ENCODE results near the gene ZBTB46.

The ZBTB46 gene

DNA sequence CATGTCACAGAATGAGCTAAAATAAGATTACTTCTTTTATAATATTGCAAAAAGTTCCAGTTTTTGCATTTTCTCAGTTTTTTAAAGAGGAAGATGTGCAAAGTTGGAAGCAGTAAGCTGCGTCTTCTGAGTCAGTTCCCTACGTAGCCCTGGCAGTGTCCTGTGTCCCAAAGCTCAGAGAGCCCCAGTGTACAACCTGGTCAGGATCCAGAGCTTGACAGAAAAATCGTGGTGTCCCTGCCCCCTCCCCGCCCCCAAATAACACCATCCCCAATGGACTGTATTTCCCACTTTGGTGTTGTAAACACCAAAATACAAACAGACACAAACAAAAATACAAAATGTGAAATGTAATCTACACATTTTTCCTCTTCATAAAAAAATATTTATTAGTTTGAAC is 86.9 kb downstream of the ZBTB46 start:
- no peak for DNase-seq

DNA sequence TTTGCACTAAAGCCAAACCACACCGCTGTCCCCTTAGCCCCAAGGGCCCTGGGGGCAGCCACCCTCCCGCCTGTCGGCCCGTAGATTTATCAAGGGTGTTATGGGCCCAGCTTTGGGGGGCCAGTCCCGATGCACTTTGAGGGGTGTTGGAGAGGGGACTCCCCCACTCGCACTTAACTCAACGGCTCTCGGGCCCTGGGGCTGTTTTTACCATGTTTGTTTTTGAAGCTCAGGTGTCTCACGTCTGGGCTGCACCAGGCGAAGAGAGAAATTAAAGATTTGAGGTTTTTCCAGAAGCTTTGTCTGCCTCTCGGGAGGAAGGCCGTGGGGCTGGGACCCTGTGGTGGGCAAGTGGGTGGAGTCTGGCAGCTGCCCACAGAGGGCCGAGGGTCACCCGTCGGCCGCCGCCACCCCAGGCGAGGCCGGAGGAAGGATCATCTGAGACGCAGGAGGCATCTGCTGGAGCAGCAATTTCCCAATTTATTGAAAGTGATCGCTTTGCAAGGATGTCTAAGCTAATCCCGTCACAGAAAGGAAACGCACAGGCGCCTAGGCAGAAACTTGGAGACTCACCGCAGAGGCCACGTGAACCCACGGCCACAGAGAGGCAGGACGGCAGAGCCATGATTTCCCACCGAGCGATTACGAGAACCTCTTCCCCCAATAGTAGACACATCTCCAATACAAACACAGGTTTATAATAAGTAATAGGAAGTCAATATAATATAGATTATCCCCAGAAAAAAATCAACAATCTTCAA is 87.7 kb downstream of the ZBTB46 start:
- no peak for DNase-seq

DNA sequence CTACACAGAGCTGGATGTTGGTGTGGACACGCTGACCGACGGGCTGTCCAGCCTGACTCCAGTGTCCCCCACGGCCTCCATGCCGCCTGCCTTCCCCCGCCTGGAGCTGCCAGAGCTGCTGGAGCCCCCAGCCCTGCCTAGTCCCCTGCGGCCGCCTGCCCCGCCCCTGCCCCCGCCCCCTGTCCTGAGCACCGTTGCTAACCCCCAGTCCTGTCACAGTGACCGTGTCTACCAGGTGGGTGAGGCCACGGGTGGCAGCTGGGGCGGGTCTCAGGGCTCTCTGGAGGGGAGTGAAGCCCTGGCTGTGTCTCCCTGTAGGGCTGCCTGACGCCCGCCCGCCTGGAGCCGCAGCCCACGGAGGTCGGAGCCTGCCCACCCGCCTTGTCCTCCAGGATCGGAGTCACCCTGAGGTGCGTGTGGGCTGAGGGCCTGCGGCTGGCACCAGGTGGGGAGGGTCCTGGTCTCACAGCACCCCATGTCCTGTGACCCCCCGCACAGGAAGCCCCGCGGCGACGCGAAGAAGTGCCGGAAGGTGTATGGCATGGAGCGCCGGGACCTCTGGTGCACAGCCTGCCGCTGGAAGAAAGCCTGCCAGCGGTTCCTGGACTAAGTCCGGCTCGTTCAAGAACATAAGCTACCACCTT is 88.6 kb downstream of the ZBTB46 start:
- DNase-seq, result no peak

DNA sequence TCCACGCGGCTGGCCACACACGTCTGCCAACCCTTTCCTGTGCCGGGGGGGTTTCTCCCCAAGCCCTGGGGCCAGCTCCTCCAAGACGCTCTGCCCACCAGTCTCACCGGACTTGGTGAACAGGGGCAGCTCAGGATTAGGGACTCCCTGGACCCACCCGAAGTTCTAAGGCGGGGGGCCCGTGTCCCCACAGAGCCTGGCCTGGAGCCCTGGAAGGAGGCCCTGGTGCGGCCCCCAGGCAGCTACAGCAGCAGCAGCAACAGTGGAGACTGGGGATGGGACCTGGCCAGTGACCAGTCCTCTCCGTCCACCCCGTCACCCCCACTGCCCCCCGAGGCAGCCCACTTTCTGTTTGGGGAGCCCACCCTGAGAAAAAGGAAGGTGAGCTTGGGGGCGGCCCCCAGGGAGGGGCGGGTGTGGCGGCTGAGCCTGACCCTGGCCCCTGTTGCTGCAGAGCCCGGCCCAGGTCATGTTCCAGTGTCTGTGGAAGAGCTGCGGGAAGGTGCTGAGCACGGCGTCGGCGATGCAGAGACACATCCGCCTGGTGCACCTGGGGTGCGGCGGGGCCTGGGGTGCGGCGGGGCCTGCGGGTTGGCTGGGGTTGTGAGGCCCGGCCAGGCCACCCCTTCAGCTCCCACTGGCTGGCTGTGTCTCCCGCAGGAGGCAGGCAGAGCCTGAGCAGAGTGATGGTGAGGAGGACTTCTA is 89.2 kb downstream of the ZBTB46 start:
- DNase-seq, result no peak

DNA sequence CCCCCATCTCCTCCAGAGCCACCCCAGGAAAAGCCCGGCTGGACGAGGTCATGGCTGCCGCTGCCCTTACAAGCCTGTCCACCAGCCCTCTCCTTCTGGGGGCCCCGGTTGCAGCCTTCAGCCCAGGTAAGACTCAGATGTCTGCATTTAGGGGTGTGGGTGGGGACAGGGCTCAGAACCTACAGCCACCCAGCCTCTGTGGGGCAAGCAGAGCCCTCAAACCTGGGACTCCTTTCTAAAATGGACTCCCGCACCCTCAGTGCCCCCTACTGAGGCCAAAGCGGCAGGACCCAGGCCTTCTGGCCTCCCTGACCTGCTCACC is 89.7 kb downstream of the ZBTB46 start:
- DNase-seq, result no peak

DNA sequence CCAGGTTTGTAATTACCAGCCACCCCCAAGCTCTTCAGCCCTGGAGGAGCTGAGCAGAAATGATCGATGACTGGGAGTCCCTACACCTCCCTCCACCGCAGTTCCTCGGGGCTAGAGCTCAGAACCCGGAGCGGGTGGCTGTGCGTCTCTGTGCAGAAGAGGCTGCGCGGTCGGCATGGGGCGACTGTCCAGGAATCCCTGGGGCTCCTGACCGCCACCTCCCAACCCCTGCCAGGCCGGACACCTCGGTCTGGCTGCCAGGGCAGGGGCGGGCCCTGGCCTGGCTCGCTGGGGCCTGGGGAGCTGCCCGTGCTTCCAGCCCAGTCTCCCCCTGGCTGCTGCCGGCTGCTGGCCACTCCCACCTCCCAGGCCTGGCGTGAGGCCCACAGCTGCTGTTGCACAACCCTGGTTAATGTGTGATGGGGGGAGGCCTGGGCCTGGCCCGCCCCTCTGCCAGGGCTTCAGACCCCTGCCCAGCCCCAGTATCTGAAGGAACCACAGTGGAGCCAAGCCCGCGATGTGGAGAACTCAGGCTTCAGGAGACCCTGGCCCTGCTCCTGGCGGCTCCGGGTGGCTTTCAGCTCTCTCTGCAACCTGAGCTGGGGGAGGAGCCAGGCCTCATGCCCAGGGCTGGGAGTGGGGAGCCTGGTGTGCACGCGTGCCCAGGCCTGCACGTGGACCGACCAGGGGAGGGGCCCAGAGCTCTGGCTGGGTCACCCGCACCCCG is 90.3 kb downstream of the ZBTB46 start:
- DNase-seq, result no peak

DNA sequence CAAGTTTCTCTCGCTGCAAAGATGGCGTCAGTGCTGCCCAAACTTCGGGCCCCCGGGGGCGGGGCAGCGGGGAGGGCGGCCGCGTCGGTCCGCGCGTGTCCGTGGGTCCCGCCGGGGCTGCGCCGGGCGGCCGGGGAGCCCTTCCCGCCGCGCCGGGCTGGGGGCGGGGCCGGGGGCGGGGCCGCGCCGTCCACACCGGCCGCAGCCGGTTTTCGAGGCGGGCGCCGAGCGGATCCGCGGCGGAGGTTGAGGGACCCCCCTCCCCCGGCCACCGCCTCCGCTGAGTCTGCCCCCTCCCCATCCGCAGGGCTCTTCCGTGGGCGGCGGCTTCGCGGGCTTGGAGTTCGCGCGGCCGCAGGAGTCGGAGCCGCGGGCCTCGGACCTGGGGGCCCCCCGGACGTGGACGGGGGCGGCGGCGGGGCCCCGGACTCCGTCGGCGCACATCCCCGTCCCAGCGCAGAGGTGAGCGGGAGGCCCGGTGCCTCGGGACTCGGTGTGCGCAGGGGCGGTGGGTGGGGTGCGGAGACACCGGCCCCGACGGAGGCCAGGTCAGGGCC is 90.9 kb downstream of the ZBTB46 start:
- no peak for DNase-seq

DNA sequence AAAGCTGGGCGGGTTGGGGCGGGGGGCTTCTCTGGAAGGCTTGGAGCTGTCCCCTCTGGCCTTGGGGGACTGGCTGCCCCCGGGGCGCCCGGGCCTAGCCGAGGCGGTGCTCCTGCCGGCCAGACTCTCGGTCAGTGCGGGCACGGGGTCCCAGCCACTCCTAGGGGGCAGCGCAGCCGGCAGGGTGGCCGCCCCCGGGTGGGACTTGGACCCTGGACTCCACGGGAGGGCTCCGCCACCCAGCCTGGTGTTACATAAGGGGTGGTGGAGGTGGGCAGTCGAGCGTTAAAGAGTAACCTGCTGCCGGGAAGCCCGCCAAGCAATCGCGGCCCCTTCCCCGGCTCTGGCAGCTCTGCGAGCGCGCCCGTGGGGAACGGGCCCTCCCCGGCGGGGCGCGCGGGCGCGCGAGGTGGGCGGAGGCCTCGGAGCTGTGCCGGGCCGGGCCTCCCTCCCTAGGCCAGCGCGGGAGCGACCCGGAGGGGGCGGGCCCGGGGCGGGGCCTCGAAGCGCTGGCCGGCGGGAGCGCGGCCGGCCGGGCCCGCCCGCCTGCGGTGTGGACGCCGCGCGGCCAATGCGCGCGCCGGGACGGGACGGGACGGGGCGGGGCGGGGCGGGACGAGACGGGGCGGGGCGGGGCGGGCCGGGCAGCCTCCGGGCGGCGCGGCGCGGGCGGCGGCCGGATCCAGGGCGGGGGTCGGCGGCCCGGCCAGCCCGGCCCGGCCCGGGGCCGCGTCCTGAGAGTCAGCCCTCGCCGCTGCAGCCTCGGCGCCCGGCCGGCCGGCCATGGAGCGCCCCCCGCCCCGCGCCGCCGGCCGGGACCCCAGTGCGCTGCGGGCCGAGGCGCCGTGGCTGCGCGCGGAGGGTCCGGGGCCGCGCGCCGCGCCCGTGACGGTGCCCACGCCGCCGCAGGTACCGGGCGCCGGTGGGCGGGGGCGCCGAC is 91.7 kb downstream of the ZBTB46 start, which contains the start of gene SLC2A4RG:
TSS of gene SLC2A4RG (plus strand) at position 647 of the 940 bp plus-strand sequence. CDS start at position 784, 137 bp downstream.
- no peak for DNase-seq

DNA sequence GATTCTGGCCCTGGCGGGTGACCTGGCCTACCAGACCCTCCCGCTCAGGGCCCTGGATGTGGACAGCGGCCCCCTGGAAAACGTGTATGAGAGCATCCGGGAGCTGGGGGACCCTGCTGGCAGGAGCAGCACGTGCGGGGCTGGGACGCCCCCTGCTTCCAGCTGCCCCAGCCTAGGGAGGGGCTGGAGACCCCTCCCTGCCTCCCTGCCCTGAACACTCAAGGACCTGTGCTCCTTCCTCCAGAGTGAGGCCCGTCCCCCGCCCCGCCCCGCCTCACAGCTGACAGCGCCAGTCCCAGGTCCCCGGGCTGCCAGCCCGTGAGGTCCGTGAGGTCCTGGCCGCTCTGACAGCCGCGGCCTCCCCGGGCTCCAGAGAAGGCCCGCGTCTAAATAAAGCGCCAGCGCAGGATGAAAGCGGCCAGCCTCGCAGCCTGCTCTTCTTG is 92.4 kb downstream of the ZBTB46 start:
- no peak for DNase-seq

DNA sequence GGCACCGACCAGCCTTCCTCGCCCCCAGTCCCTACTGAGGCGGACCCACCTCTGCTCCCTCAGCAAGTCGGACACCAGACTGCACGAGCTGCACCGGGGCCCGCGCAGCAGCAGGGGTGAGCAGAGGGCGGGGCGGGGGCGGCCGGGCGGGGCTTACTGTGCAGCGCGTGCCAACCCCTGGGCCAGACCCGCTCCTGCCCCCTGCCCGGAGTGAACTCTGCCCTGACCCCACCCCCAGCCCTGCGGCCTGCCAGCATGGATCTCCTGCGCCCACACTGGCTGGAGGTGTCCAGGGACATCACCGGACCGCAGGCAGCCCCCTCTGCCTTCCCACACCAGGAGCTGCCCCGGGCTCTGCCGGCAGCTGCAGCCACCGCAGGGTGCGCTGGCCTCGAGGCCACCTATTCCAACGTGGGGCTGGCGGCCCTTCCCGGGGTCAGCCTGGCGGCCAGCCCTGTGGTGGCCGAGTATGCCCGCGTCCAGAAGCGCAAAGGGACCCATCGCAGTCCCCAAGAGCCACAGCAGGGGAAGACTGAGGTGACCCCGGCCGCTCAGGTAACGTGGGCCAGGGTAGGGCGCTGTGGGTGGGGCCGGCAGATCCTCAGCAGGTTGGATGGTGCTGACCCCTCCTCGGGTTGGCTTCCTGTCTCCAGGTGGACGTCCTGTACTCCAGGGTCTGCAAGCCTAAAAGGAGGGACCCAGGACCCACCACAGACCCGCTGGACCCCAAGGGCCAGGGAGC is 92.9 kb downstream of the ZBTB46 start:
- DNase-seq, result no peak

DNA sequence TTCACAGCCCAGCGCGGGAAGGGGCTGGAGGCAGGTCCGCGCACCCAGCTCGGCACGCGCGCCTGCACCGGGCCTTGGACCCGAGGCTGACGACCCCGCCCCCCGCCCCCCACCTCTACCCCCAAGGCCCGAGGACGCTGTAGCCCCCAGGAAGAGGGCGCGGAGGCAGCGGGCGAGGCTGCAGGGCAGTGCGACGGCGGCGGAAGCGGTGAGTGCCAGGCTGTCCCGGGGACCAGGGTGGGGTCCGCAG is 93.4 kb downstream of the ZBTB46 start:
- DNase-seq, result no peak

DNA sequence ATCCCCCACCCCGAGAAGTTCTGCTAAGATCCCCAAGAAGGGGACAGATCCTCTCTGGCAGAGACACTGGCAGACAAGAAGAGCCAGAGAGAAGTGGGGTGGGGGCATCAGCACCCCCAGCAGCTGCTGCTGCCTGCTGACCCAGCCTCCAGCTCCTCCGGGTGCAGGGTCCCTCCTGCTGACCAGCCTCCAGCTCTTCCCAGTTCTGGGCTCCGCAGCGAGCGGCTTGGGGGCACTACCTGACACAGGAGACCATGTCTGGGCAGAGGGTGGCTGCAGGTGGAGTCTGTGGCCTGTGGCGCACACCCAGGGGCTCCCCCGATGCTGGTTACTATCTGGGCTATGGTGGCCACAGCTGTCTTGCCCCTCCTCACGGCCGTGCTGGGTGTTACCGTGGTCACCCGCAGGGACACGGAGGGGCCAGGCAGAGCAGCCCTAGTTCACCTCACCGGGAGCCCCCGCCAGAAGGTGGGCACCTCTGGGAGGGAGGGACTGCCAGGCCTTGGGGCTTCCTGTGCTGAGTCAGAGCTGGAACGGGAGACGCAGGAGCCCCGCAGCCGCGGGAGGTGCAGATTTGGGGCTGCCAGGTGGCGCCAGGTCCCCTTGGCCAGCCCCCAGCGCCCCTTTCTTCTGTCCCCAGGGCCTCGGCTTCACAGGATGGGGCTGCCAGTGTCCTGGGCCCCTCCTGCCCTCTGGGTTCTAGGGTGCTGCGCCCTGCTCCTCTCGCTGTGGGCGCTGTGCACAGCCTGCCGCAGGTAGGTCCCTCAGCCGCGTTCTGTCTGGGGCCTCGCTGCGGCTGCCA is 94.0 kb downstream of the ZBTB46 start:
- no peak for DNase-seq

DNA sequence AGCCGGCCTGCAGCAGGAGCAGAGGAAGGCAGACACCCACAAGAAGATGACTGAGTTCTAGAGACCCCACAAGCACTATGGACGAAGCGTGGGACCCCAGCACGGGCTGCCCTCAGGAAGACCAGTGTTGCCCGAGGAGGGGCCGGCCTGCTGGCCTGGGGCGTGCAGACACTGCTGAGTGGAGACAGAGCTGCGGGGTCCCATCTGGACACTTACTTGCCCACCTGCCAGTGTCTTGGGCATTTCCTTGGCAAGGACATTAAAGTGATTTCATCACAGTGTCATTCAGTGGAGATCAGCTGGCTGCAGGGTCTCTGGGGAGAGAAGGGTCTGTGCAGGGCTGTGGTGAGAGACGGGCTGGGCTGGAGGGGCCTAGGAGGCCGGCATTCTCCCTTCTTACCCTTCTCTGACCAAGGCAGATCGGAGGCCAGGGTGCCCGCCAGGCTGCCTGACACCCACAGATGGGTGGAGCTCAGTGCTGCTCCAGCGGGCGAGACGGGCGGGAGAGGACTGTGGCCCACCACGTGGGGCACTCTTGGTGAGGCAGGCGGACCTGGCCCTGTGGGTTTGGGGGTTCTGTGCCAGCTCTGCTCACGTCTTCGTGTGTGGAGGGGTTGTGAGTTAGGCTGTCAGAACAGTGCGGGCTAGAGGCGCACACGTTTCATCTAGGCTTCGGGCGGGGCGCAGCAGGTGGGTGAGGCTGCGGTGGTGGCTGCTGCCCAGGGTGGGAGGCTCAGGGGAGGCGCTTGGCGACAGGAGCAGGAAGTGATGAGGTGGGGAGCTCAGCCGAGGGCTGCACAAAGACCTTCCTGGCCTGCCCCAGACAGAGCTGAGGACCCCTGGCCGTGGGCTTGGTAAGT is 95.0 kb downstream of the ZBTB46 start, which contains the start of gene LIME1:
TSS of gene LIME1 (plus strand) at position 806 of the 860 bp plus-strand sequence. CDS start 886 bp downstream, outside the sequence.
- no peak for DNase-seq

DNA sequence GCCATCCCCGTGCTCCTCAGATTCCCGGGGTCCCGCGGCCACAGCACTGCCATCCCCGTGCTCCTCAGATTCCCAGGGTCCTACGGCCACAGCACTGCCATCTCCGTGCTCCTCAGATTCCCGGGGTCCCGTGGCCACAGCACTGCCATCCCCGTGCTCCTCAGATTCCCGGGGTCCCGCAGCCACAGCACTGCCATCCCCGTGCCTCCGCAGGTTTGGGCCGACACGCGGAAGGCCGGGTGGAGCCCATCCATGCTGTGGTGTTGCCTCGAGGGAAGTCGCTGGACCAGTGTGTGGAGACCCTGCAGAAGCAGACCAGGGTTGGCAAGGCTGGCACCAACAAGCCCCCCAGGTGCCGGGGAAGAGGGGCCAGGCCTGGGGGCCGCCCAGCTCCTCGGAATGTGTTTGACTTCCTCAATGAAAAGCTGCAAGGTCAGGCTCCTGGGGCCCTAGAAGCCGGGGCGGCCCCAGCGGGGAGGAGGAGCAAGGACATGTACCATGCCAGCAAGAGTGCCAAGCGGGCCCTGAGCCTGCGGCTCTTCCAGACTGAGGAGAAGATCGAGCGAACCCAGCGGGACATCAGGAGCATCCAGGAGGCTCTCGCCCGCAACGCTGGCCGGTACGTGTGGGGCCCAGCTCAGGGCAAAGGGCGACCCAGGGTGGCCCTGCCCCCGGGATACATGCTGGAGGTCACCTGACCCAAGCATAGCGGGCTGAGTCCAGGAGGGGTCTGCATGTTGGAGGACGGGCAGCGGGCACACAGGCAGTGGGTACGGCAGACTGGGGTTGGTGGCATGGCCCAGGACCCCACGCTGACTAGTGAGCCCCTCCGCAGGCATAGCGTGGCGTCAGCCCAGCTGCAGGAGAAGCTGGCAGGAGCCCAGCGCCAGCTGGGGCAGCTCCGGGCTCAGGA is 95.9 kb downstream of the ZBTB46 start:
- DNase-seq, result no peak

DNA sequence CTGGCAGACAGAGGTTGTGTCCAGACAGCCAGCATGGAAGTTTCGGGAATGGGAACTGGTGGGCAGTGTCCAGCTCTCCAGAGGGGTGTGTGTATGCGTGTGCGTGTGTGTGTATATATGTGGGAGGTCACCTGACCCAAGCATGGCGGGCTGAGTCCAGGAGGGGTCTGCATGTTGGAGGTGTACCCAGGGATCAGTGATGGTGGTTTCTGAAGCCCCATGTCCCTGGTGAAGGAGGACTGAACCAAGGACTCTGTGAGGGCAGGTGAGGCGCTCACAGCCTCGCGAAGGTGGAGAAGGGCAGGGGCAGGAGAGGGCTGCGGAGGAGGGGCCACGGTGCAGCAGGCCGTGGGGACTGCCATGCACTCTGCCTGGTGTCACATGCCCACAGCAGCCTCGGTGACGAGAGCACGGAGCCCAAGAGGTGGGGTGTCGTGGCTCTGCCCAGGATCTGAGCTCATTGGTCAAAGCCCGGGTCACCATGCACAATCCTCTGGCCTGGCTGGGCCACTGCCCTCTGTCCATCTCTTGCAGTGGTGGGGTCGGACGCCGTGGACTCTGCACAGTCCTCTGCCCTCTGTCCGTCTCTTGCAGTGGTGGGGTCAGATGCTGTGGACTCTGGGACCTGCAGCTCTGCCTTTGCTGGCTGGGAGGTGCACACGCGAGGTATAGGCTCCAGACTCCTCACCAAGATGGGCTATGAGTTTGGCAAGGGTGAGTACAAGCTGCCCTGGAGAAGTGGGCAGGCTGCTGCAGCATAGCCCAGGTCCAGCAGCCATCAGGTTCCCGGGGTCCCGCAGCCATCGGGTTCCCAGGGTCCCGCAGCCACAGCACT is 96.7 kb downstream of the ZBTB46 start:
- DNase-seq, result no peak

DNA sequence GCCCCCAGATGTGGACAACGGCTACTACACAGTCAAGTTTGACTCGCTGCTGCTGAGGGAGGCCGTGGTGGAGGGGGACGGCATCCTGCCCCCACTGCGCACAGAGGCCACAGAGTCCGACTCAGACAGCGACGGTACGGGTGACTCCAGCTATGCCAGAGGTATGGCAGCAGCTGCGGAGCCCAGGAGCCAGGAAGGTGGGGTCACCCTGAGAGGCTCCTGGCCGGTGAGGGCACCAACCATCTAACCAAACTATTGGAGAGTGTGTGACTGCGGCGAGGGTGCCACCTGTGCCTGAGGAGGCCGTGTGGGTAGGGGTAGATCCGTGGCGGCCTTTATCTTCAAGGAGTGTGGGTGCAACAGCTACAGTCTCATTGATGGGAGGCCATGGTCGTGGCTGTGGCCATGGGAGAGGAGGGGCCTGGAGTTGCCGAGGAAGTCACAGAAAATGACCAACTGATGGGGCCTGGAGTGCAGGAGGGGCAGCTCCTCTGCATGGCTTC is 97.4 kb downstream of the ZBTB46 start:
- no peak for DNase-seq

DNA sequence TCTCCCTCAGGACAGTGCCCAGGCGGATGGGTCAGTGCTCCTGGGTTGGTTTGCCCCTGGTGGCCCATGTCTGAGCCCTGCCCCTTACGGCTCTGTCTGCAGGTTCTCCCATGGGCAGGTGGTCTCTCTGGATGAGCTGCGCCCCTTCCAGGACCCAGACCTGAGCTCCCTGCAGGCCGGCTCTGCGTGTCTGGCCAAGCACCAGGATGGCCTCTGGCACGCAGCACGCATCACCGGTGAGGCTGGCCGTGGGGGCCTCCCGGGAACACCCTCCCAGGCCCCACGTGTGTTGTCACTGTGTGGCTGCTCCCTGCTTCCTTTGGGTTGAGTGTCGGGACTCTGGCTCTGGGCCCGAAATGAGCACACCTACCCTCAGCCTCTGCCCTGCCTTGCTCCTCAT is 97.9 kb downstream of the ZBTB46 start:
- no peak for DNase-seq

Measured in NCI-H187 treated with DMSO at 0.1 percent for 48 hours (cell line).